CD4-positive, alpha-beta T cell treated with Interleukin-21 for 1 hour (primary cell): Measurements from ENCODE around the gene SMARCC1.

Source experiments
- DNase-seq: peaks from one replicate; pipeline ENCODE4 v3.0.0-alpha.2; 2020

Gene SMARCC1

GRCh38 chr3:47781685-47782445 is at the start of gene SMARCC1:
TSS of gene SMARCC1 (minus strand) at chr3:47781893. CDS start at chr3:47781797, 96 bp downstream.
- DNase-seq, result peak; percentile 98

DNA sequence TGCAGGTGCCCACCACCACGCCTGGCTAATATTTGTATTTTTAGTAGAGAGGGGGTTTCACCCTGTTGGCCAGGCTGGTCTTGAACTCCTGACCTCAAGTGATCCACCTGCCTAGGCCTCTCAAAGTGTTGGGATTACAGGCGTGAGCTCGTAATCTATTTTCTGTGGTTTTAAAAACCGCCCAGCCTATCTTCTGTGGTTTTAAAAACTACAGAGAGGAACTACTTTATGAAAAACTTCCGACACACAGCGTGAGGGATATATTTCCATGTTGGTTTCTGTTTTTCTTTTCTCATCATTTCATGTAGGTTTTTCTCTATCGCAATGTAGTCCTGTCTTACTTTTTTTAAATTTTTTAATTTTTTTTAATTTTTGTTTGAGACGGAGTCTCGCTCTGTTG is 47.8 kb upstream of the SMARCC1 start:
- DNase-seq, result peak; percentile 12

GRCh38 chr3:47825590-47825989 is 43.9 kb upstream of the SMARCC1 start:
- no peak for DNase-seq

GRCh38 chr3:47824541-47825473 is 43.1 kb upstream of the SMARCC1 start:
- peak; percentile 82 for DNase-seq

- DNase-seq, result no peak
Measured at GRCh38 chr3:47817609-47818008, 35.9 kb upstream of the SMARCC1 start.

- DNase-seq, result no peak
Measured at GRCh38 chr3:47813551-47814177, 32.0 kb upstream of the SMARCC1 start.

- DNase-seq, result no peak
Measured at GRCh38 chr3:47804577-47804976, 22.9 kb upstream of the SMARCC1 start.

GRCh38 chr3:47803480-47804025 is 21.9 kb upstream of the SMARCC1 start:
- no peak for DNase-seq

GRCh38 chr3:47802734-47803479 is 21.2 kb upstream of the SMARCC1 start, which contains the start of gene DHX30:
TSS of gene DHX30 (plus strand) at chr3:47803138. CDS start at chr3:47810684, 7,546 bp downstream.
- DNase-seq, result peak; percentile 89

GRCh38 chr3:47799733-47800132 is 18.0 kb upstream of the SMARCC1 start:
- no peak for DNase-seq

DNA sequence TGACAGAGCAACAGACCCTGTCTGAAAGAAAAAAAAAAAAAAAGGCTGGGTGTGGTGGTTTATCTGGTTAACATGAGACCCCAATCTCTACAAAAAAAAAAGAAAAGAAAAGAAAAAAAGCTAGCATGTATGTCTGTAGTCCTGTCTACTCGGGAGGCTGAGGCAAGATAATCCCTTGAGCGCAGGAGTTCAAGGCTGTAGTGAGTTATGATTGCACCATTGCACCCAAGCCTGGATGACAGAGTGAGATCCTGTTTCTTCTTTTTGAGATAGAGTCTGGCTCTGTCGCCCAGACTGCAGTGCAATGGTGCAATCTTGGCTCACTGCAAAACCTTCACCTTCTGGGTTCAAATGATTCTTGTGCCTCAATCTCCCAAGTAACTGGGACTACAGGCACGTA is 12.9 kb upstream of the SMARCC1 start:
- no peak for DNase-seq

GRCh38 chr3:47792699-47793098 is 11.0 kb upstream of the SMARCC1 start:
- DNase-seq, result no peak

DNA sequence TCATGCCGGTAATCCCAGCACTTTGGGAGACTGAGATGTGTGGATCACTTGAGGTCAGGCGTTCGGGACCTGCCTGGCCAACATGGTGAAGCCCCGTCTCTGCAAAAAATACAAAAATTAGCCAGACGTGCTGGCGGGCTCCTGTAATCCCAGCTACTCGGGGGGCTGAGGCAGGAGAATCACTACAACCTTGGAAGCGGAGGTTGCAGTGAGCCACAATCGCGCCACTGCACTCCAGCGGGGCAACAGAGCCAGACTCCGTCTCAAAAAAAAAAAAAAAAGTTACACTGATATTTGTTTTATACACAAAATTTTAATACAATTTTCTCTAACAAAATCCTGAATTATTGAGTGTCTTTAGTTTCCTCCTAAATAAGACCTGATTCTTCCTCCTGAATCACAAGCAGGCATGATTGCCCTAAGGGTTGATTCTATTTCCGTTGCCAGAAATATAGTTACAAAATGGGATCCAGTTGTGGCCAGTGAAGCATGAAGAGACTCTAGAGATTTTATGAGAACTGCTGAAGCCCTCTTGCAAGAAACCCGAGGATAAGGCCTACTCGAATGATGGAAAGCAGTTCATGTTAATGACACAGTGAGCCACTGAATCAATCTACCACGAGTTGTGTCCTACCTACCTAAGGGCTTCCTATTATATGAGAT is 9.6 kb upstream of the SMARCC1 start:
- DNase-seq, result no peak

DNA sequence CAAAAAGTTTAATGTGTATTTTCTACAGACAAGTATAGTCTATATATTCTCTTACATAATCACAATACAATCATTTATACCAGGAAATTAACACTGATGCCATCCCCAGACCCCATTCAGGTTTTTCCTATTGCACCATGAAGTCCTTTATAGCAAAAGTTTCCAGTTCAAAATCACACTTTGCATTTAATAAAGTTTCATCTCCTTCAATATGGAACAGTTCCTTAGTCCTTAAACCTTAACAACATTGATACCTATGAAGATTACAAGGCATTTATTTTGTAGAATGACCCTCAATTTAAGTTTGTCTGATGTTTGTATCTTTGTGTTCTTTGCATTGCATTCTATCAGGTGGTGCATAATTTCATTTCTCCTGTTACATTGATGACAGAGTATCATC is 2.0 kb upstream of the SMARCC1 start:
- no peak for DNase-seq

- DNase-seq, result no peak
Measured at GRCh38 chr3:47782446-47783308, 984 bp upstream of the SMARCC1 start.

GRCh38 chr3:47780741-47781684 is 680 bp downstream of the SMARCC1 start:
- DNase-seq, result peak; percentile 73

- no peak for DNase-seq
Measured at GRCh38 chr3:47778746-47779145, 2.9 kb downstream of the SMARCC1 start.

GRCh38 chr3:47772788-47773187 is 8.9 kb downstream of the SMARCC1 start:
- no peak for DNase-seq

DNA sequence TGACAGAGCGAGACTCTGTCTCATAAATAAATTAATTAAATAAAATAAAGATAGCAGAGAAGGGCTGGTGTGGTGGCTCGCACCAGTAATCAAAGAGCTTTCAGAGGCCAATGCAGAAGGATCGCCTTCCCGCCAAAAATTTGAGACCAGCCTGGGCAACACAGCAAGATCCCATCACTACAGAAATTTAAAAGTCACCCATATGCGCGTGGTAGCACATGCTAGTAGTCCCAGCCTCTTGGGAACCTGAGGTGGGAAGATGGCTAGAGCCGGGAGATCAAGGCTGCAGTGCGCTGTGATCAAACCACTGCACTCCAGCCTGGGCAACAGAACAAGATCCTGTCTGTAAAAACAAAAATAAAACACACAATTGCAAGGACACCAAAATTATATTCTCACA is 9.6 kb downstream of the SMARCC1 start:
- no peak for DNase-seq
